Measurements from ENCODE around the gene SREBF2. TPM values are rescaled to one million over a fixed set of nuclear protein-coding genes. Genes with fewer than 3 reads are reported as not detected.

The SREBF2 gene
- total and polyA plus RNA-seq, 9 of the 15 experiments (the other 6 are each of a cell fraction or from before 2014, with no cell fraction given) = 1.1 to 84.2 (median 26.9) TPM

DNA sequence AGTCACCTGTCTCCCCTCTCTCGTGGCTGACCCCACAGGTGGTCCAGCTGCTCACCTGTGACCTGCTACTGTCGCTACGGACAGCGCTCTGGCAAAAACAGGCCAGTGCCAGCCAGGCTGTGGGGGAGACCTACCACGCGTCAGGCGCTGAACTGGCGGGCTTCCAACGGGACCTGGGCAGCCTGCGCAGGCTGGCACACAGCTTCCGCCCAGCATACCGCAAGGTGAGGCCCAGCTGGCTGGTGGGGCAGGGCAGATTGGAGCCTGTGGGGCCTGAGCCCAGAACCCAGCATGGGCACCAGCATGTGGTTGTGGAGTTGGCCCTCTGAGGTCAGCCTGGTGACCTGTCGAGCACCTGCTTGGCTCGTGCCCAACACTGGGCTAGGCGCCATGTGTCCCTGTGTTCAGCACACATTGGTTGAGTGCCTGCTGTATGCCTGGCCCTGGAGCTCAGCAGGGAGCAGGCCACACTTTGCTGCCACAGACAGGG lies 70.1 kb downstream of the SREBF2 start:
- no peak for ATAC-seq
- FAIRE-seq = no peak

More for the DNA sequence above, 70.1 kb downstream of the SREBF2 start:
- no peak overlapping the region for H3K4me2 ChIP-seq (ENCODE audit: insufficient read depth, low read length)
- H3K9me3 ChIP-seq (replicated peaks; ENCODE audit: control insufficient read depth, insufficient read depth, low read depth, low read length) = no peaks in the 10 kb centered on the region
- peaks cover 83% of the 10 kb centered on the region for H3K36me3 ChIP-seq (ENCODE audit: control insufficient read depth, insufficient read depth, low read length)
- no peak overlapping the region for H3K27ac ChIP-seq (ENCODE audit: extremely low read depth, low read depth, low read length)
- H3K9ac ChIP-seq (ENCODE audit: insufficient read depth in 1 of 2, low read depth in 2 of 2, low read length in 2 of 2) = peak overlapping the region in 1 of 2 experiments; percentile 74; a peak in 1 of 4 replicates
- H3K9me1 ChIP-seq (ENCODE audit: control insufficient read depth, insufficient read depth, low read length) = peaks cover 2% of the 10 kb centered on the region
- H2AFZ ChIP-seq (ENCODE audit: low read depth, low read length) = no peak overlapping the region
- intact Hi-C loops (cut with micrococcal nuclease) = no loop called here
- H3K79me2 ChIP-seq (ENCODE audit: control insufficient read depth, insufficient read depth, low read length) = no peaks in the 10 kb centered on the region
- no TSS peak for BruUV-seq (replicated peaks)
- POLR2A ChIA-PET = interaction anchor here (0.6 to 1.1 kb wide), 3 partner anchors 12 to 531 kb away, joined by 3 to 4 read pairs (median 4); partner anchors contain the start of gene SHISA8
- H3K27me3 ChIP-seq (ENCODE audit: control insufficient read depth in 2 of 2, insufficient read depth in 2 of 2, low read length in 2 of 2) = no peaks in the 10 kb centered on the region
- H3K4me3 ChIP-seq = no peak overlapping the region
- 0 out of 2 replicates have a peak, but pooled peaks cover 5% of the 10 kb centered on the region for H4K20me1 ChIP-seq (replicated peaks; ENCODE audit: control insufficient read depth, insufficient read depth, low read length)
- WGBS (ENCODE audit: insufficient coverage, low coverage, missing lambda C conversion rate) = 97% methylated on average over 6 of the region's 15 CpGs
- in situ Hi-C loops (cut with MboI) = no loop called here
- DNase-seq (ENCODE audit: extremely low read depth in 1 of 4, low spot score in 3 of 4) = no peak
- peak; percentile 93 for TF ChIP-seq RBM22 (IDR thresholded peaks at IDR 0.05; ENCODE audit: low read depth, low read length, poor library complexity, severe bottlenecking)
- 0 out of 2 replicates have a peak, but pooled peaks have one; percentile 26 for TF ChIP-seq POLR2A (conservative IDR thresholded peaks at IDR 0.05)
- no peak for TF ChIP-seq SLC30A9 (CRISPR knock-in tag; IDR thresholded peaks at IDR 0.05)
- peak; percentile 80 for TF ChIP-seq POLR2G (IDR thresholded peaks at IDR 0.05; ENCODE audit: low read depth, low read length)
- no peak for TF ChIP-seq RBM14 (IDR thresholded peaks at IDR 0.05; ENCODE audit: borderline replicate concordance, insufficient read depth, low read depth, low read length)
- TF ChIP-seq SP1 (CRISPR knock-in tag; IDR thresholded peaks at IDR 0.05) = 0 out of 2 replicates have a peak, but pooled peaks have one; percentile 22
- 0 out of 2 replicates have a peak, but pooled peaks have one; percentile 16 for TF ChIP-seq NFIC (IDR thresholded peaks at IDR 0.05)
- peak; percentile 40 for TF ChIP-seq CCNT2 (IDR thresholded peaks at IDR 0.05; ENCODE audit: borderline replicate concordance, extremely low read depth, insufficient read length, low read depth, low read length)
- peak; percentile 27; the same call in 1 of the 2 replicates for TF ChIP-seq ZBTB33 (CRISPR knock-in tag; IDR thresholded peaks at IDR 0.05)
- H3K4me1 ChIP-seq (replicated peaks in 1 of 2; ENCODE audit: control insufficient read depth in 2 of 2, insufficient read depth in 2 of 2, low read length in 2 of 2) = peaks cover 0 to 10% of the 10 kb centered on the region in 2 experiments; a peak in 3 of 5 replicates
- CTCF ChIA-PET (ENCODE audit: low intra/inter-chr PET ratio) = no interaction called here
